Neural crest cell (in vitro differentiated cells): ENCODE results near the gene CEBPB. TPM values are rescaled to one million over a fixed set of nuclear protein-coding genes. Genes with fewer than 3 reads are reported as not detected.

Experiments
- DNase-seq: peaks from one replicate; pipeline ENCODE4 v3.0.0; 2021; ENCODE audit warnings: low read depth, mixed read lengths, low spot score
- H3K27ac Mint-ChIP-seq: one replicate; pipeline ENCODE4 v1.8.0; 2021; ENCODE audit warnings: mild to moderate bottlenecking, mixed read lengths; ENCODE audit not compliant: unreplicated experiment
- H3K27me3 Mint-ChIP-seq: 2 replicates; pipeline ENCODE4 v1.8.0; 2021; ENCODE audit warnings: low read depth, mild to moderate bottlenecking, mixed read lengths
- H3K36me3 Mint-ChIP-seq: 2 replicates; pipeline ENCODE4 v1.8.0; 2021; ENCODE audit warnings: low read depth, mild to moderate bottlenecking, mixed read lengths
- H3K4me1 Mint-ChIP-seq: 2 replicates; pipeline ENCODE4 v1.8.0; 2021; ENCODE audit warnings: mixed read lengths
- H3K4me3 Mint-ChIP-seq: one replicate; pipeline ENCODE4 v1.8.0; 2021; ENCODE audit warnings: mild to moderate bottlenecking, mixed read lengths
- H3K9me3 Mint-ChIP-seq: 2 replicates; pipeline ENCODE4 v1.8.0; 2021; ENCODE audit warnings: mixed read lengths
- CTCF ChIP-seq: fragments of 200-600 bp; sonication (generic); conservative IDR thresholded peaks from 2 replicates; pipeline ENCODE4 v1.5.0; 2021; ENCODE audit warnings: antibody characterized with exemption, mild to moderate bottlenecking
- total RNA-seq: library from RNA; stranded (reverse); gene quantifications from 2 replicates; pipeline ENCODE4 v1.2.1, GENCODE V29; 2021

Gene CEBPB
- total RNA-seq, 1 donor from 2014 or later, result 7.6 TPM

- Mint-ChIP-seq H3K27ac (no peak overlapping the region), H3K4me3 (no peak overlapping the region), H3K9me3 (no peaks in the 10 kb centered on the region), H3K27me3 (no peaks in the 10 kb centered on the region), H3K4me1 (no peaks in the 10 kb centered on the region), H3K36me3 (no peaks in the 10 kb centered on the region)
- TF ChIP-seq CTCF, result no peak
- no peak for DNase-seq
Observed at GRCh38 chr20:50223039-50224005, 32.7 kb downstream of the CEBPB start.

GRCh38 chr20:50224052-50224451, 33.4 kb downstream of the CEBPB start:
- no peak overlapping the region for H3K4me3 Mint-ChIP-seq
- TF ChIP-seq CTCF, result no peak
- no peak for DNase-seq
- H3K27ac Mint-ChIP-seq, result no peak overlapping the region
- no peaks in the 10 kb centered on the region for H3K9me3 Mint-ChIP-seq
- H3K4me1 Mint-ChIP-seq, result no peaks in the 10 kb centered on the region
- H3K27me3 Mint-ChIP-seq, result no peaks in the 10 kb centered on the region
- no peaks in the 10 kb centered on the region for H3K36me3 Mint-ChIP-seq

GRCh38 chr20:50224531-50225255, 34.1 kb downstream of the CEBPB start:
- TF ChIP-seq CTCF, result no peak
- no peak overlapping the region for H3K27ac Mint-ChIP-seq
- H3K4me3 Mint-ChIP-seq, result no peak overlapping the region
- H3K4me1 Mint-ChIP-seq, result no peaks in the 10 kb centered on the region
- no peaks in the 10 kb centered on the region for H3K27me3 Mint-ChIP-seq
- no peak for DNase-seq
- H3K36me3 Mint-ChIP-seq, result no peaks in the 10 kb centered on the region
- no peaks in the 10 kb centered on the region for H3K9me3 Mint-ChIP-seq

GRCh38 chr20:50226093-50226974, 35.7 kb downstream of the CEBPB start:
- TF ChIP-seq CTCF, result no peak
- H3K9me3 Mint-ChIP-seq, result no peaks in the 10 kb centered on the region
- no peak for DNase-seq
- peaks cover 2% of the 10 kb centered on the region for H3K27me3 Mint-ChIP-seq
- no peak overlapping the region for H3K4me3 Mint-ChIP-seq
- no peak overlapping the region for H3K27ac Mint-ChIP-seq
- no peaks in the 10 kb centered on the region for H3K36me3 Mint-ChIP-seq
- H3K4me1 Mint-ChIP-seq, result no peaks in the 10 kb centered on the region

GRCh38 chr20:50227506-50227905, 36.9 kb downstream of the CEBPB start:
- H3K4me1 Mint-ChIP-seq, result no peaks in the 10 kb centered on the region
- H3K36me3 Mint-ChIP-seq, result no peaks in the 10 kb centered on the region
- TF ChIP-seq CTCF, result no peak
- no peak for DNase-seq
- H3K27ac Mint-ChIP-seq, result no peak overlapping the region
- peaks cover 2% of the 10 kb centered on the region for H3K27me3 Mint-ChIP-seq
- no peak overlapping the region for H3K4me3 Mint-ChIP-seq
- no peaks in the 10 kb centered on the region for H3K9me3 Mint-ChIP-seq
